HCT116 (cell line): ENCODE results near the gene DNMT1.

Source experiments
- ELF1 ChIP-seq: IDR thresholded peaks from 2 replicates; pipeline ENCODE4 v1.6.1; 2012; ENCODE audit warnings: low read depth, borderline replicate concordance
- JUND ChIP-seq: IDR thresholded peaks from 2 replicates; pipeline ENCODE4 v1.6.1; 2012
- POLR2AphosphoS5 ChIP-seq: IDR thresholded peaks from 2 replicates; pipeline ENCODE4 v1.6.1; 2011; ENCODE audit warnings: mild to moderate bottlenecking, low read depth, low read length, moderate library complexity

DNA sequence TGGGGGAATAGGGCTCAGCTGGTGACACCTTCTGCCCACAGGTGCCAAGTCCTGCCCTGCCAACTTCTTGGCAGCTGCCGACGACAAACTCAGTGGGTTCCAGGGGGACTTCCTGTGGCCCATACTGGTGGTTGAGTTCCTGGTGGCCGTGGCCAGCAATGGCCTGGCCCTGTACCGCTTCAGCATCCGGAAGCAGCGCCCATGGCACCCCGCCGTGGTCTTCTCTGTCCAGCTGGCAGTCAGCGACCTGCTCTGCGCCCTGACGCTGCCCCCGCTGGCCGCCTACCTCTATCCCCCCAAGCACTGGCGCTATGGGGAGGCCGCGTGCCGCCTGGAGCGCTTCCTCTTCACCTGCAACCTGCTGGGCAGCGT lies 81.2 kb downstream of the DNMT1 start:
- TF ChIP-seq ELF1, result no peak
- TF ChIP-seq JUND, result no peak; the same call in 1 of the 2 replicates
- no peak for TF ChIP-seq POLR2AphosphoS5
